Right lobe of liver (tissue), 4 donors: Measurements from ENCODE around the gene HOXA10.

Experiments
- POLR2A ChIP-seq: fragments of 450-650 bp; IDR thresholded peaks from one replicate; pipeline ENCODE4 v1.6.1; 2017; ENCODE audit warnings: antibody characterized with exemption, mild to moderate bottlenecking
- TF ChIP-seq, protein P1 (sequence below), 4 donors: fragments of 200-600 bp in 3 of 4; fragments of 450-650 bp in 1 of 4; IDR thresholded peaks; one replicate each; pipeline versions ENCODE4 v1.5.1 to v1.8.0; 2016 to 2022; ENCODE audit warnings: antibody characterized with exemption in 4 of 4, mild to moderate bottlenecking in 2 of 4
- donor health status: DM: no; HTN: no; CAD: no.
- donor health status: DM: no; HTN: no; CAD: no.
- donor health status: DM: no; HTN: yes; CAD: no.

DNA sequence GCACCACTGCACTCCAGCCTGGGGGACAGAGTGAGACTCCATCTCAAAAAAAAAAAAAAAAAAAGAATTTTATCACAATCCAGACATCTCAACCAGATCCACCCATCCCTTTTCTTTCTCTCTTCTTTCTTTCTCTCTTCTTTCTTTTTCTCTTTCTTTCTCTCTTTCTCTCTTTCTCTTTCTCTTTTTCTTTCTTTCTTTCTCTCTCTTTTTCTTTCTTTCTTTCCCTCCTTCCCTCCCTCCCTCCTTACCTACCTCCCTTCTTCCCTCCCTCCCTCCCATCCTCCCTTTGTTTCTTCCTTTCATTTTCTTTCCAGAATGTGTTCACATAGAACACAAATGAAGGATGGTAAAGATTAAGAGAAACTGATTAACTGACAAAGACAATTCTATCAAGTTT, 43.8 kb upstream of the HOXA10 start:
- TF ChIP-seq, protein P1, sequence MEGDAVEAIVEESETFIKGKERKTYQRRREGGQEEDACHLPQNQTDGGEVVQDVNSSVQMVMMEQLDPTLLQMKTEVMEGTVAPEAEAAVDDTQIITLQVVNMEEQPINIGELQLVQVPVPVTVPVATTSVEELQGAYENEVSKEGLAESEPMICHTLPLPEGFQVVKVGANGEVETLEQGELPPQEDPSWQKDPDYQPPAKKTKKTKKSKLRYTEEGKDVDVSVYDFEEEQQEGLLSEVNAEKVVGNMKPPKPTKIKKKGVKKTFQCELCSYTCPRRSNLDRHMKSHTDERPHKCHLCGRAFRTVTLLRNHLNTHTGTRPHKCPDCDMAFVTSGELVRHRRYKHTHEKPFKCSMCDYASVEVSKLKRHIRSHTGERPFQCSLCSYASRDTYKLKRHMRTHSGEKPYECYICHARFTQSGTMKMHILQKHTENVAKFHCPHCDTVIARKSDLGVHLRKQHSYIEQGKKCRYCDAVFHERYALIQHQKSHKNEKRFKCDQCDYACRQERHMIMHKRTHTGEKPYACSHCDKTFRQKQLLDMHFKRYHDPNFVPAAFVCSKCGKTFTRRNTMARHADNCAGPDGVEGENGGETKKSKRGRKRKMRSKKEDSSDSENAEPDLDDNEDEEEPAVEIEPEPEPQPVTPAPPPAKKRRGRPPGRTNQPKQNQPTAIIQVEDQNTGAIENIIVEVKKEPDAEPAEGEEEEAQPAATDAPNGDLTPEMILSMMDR (IDR thresholded peaks at IDR 0.05) = no peak
- no peak for TF ChIP-seq POLR2A
